ENCODE data around the gene LRIG1.

LRIG1 gene

DNA sequence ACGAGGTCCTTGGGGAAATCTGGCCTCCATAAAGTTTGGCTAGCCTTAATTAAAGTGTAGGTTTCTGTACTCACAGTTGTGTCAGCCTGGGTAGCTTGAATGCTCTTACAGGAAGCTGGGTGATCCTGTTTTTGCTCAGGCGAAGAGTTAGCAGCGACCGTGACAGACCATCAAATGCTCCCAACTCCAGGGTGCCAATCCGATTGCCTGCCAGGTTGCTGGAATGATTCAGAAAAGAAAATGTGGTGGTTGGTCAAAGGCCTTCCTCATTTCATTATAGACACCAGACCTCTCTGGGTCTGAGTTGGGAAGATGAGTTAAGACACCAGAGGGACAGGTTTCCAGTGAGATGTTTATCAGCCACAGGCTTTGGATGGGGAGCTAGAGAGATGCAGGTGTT is 86.0 kb downstream of the LRIG1 start:
- TF ChIP-seq EZH2 (optimal IDR thresholded peaks at IDR 0.05; ENCODE audit: low read depth, low read length), result no peak
- no peak for TF ChIP-seq EZH2phosphoT487 (IDR thresholded peaks at IDR 0.05; ENCODE audit: low read length)
- TF ChIP-seq, protein P1, sequence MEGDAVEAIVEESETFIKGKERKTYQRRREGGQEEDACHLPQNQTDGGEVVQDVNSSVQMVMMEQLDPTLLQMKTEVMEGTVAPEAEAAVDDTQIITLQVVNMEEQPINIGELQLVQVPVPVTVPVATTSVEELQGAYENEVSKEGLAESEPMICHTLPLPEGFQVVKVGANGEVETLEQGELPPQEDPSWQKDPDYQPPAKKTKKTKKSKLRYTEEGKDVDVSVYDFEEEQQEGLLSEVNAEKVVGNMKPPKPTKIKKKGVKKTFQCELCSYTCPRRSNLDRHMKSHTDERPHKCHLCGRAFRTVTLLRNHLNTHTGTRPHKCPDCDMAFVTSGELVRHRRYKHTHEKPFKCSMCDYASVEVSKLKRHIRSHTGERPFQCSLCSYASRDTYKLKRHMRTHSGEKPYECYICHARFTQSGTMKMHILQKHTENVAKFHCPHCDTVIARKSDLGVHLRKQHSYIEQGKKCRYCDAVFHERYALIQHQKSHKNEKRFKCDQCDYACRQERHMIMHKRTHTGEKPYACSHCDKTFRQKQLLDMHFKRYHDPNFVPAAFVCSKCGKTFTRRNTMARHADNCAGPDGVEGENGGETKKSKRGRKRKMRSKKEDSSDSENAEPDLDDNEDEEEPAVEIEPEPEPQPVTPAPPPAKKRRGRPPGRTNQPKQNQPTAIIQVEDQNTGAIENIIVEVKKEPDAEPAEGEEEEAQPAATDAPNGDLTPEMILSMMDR (IDR thresholded peaks at IDR 0.05; ENCODE audit: low read length), result no peak
- Histone ChIP-seq H3K9me3 (replicated peaks; ENCODE audit: insufficient read depth, low read length) (no peaks in the 10 kb centered on the region), H3K4me3 (ENCODE audit: low read length) (no peak overlapping the region), H3K9ac (ENCODE audit: low read length) (no peak overlapping the region), H3K4me2 (ENCODE audit: low read depth, low read length) (no peak overlapping the region), H3K27me3 (replicated peaks; ENCODE audit: insufficient read depth, low read length) (no peaks in the 10 kb centered on the region), H2AFZ (ENCODE audit: low read length) (no peak overlapping the region), H3K79me2 (ENCODE audit: low read length) (peaks cover 37% of the 10 kb centered on the region), H3K27ac (ENCODE audit: low read length) (no peak overlapping the region), H3F3A (ENCODE audit: insufficient read depth, low read length) (no peaks in the 10 kb centered on the region), H3K36me3 (replicated peaks; ENCODE audit: insufficient read depth, low read length) (no peaks in the 10 kb centered on the region), H4K20me1 (ENCODE audit: insufficient read depth, low read length) (no peaks in the 10 kb centered on the region), H3K9me2 (replicated peaks; ENCODE audit: insufficient read depth, low read length) (no peaks in the 10 kb centered on the region), H3K4me1 (ENCODE audit: low read length) (no peaks in the 10 kb centered on the region)
- no peak for DNase-seq

DNA sequence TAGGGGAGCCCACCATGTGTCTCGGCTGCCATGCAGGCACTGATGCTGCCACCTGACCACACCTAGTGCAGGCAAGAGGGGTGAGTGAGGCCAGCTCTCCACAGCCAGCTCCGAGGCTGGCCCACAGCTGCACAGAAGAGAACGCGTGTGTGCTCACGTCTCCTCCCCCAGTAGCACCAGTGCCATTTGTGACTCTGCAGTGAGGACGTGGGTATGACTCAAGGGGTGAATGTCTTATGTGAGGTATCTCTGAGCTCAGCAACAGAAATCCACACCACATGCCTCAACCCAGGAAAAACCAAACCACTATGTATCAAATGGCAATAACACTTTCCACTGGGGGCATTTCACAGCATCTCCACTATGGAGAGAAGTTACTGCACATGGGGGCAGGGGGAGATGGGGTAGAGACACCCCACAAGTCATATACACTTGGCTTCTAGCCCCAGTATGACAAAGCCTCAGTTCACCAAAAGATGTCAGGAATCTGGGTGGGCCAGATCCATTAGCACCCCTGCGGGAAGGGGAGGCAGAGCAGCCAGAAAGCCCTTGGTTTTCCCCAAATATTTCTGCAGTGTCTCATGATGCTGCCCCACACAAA is 87.6 kb downstream of the LRIG1 start:
- Histone ChIP-seq H3K27ac (ENCODE audit: low read length) (no peak overlapping the region), H2AFZ (ENCODE audit: low read length) (no peak overlapping the region), H3K4me3 (ENCODE audit: low read length) (no peak overlapping the region), H3F3A (ENCODE audit: insufficient read depth, low read length) (no peaks in the 10 kb centered on the region), H3K9me2 (replicated peaks; ENCODE audit: insufficient read depth, low read length) (no peaks in the 10 kb centered on the region), H3K27me3 (replicated peaks; ENCODE audit: insufficient read depth, low read length) (no peaks in the 10 kb centered on the region), H3K79me2 (ENCODE audit: low read length) (peaks cover 21% of the 10 kb centered on the region), H4K20me1 (ENCODE audit: insufficient read depth, low read length) (no peaks in the 10 kb centered on the region), H3K9ac (ENCODE audit: low read length) (no peak overlapping the region), H3K4me2 (ENCODE audit: low read depth, low read length) (no peak overlapping the region), H3K4me1 (ENCODE audit: low read length) (no peaks in the 10 kb centered on the region), H3K9me3 (replicated peaks; ENCODE audit: insufficient read depth, low read length) (no peaks in the 10 kb centered on the region), H3K36me3 (replicated peaks; ENCODE audit: insufficient read depth, low read length) (no peaks in the 10 kb centered on the region)
- no peak for DNase-seq
- TF ChIP-seq EZH2 (optimal IDR thresholded peaks at IDR 0.05; ENCODE audit: low read depth, low read length) (no peak), EZH2phosphoT487 (IDR thresholded peaks at IDR 0.05; ENCODE audit: low read length) (no peak)
- TF ChIP-seq, protein P1 (IDR thresholded peaks at IDR 0.05; ENCODE audit: low read length), result no peak

- Histone ChIP-seq H3K4me2 (ENCODE audit: low read depth, low read length) (no peak overlapping the region), H4K20me1 (ENCODE audit: insufficient read depth, low read length) (no peaks in the 10 kb centered on the region), H3F3A (ENCODE audit: insufficient read depth, low read length) (no peaks in the 10 kb centered on the region), H3K27ac (ENCODE audit: low read length) (no peak overlapping the region), H3K36me3 (replicated peaks; ENCODE audit: insufficient read depth, low read length) (no peaks in the 10 kb centered on the region), H3K79me2 (ENCODE audit: low read length) (peaks cover 15% of the 10 kb centered on the region), H3K9ac (ENCODE audit: low read length) (no peak overlapping the region), H3K4me3 (ENCODE audit: low read length) (no peak overlapping the region), H3K9me2 (replicated peaks; ENCODE audit: insufficient read depth, low read length) (no peaks in the 10 kb centered on the region), H3K4me1 (ENCODE audit: low read length) (no peaks in the 10 kb centered on the region), H2AFZ (ENCODE audit: low read length) (no peak overlapping the region), H3K27me3 (replicated peaks; ENCODE audit: insufficient read depth, low read length) (no peaks in the 10 kb centered on the region), H3K9me3 (replicated peaks; ENCODE audit: insufficient read depth, low read length) (no peaks in the 10 kb centered on the region)
- DNase-seq, result no peak
- TF ChIP-seq EZH2phosphoT487 (IDR thresholded peaks at IDR 0.05; ENCODE audit: low read length) (no peak), EZH2 (optimal IDR thresholded peaks at IDR 0.05; ENCODE audit: low read depth, low read length) (no peak)
- TF ChIP-seq, protein P1 (IDR thresholded peaks at IDR 0.05; ENCODE audit: low read length), result no peak
These were observed 88.6 kb downstream of the LRIG1 start for GRCh38 chr3:66411961-66412887.

Measured in MM.1S (cell line).